Fibroblast of mammary gland (primary cell): ENCODE measurements around the gene EZH1.

Experiments used
- DNase-seq: peaks from one replicate; pipeline ENCODE4 v3.0.0-alpha.2; 2010; ENCODE audit warnings: low read depth
- H3K4me3 ChIP-seq: 2 replicates; pipeline ENCODE4 v1.5.1; 2011; ENCODE audit warnings: low read depth, mild to moderate bottlenecking, low read length, moderate library complexity; ENCODE audit not compliant: control insufficient read depth
- CTCF ChIP-seq: conservative IDR thresholded peaks from 2 replicates; pipeline ENCODE4 v1.5.1; 2011; ENCODE audit warnings: low read depth, low read length, inconsistent platforms; ENCODE audit not compliant: control insufficient read depth, insufficient read depth

Gene EZH1

GRCh38 chr17:42783791-42784138, 38.9 kb upstream of the EZH1 start:
- TF ChIP-seq CTCF, result no peak
- H3K4me3 ChIP-seq, result no peak overlapping the region
- DNase-seq, result no peak

- peak; percentile 75 for DNase-seq
- peak overlapping the region; percentile 64 for H3K4me3 ChIP-seq
- TF ChIP-seq CTCF, result no peak
Measured at GRCh38 chr17:42783062-42783790, 38.4 kb upstream of the EZH1 start.

GRCh38 chr17:42782166-42783061, 37.6 kb upstream of the EZH1 start:
- DNase-seq, result no peak
- TF ChIP-seq CTCF, result no peak
- peak overlapping the region; percentile 64 for H3K4me3 ChIP-seq

GRCh38 chr17:42781639-42782165, 36.9 kb upstream of the EZH1 start:
- H3K4me3 ChIP-seq, result peak overlapping the region; percentile 64
- DNase-seq, result no peak
- no peak for TF ChIP-seq CTCF

- DNase-seq, result no peak
- H3K4me3 ChIP-seq, result peak overlapping the region; percentile 64
- TF ChIP-seq CTCF, result no peak
Measured at GRCh38 chr17:42780851-42781638, 36.2 kb upstream of the EZH1 start.
